Posterior cingulate gyrus (tissue), 11 donors: ENCODE data around the gene ZFX.
A peak's percentile ranks its signal among the peaks of the same experiment; 100 is the strongest.
"Not testable (repeated sequence)": the region's sequence is repeated elsewhere in the genome, so short reads cannot be mapped to it uniquely, and the experiment has no call there.

Experiments
- DNase-seq, 10 donors: peaks; one replicate each; pipeline versions ENCODE4 v3.0.0 to v3.0.0-alpha.2; 2020 to 2021; ENCODE audit warnings: mixed read lengths in 3 of 10
- intact Hi-C: fragments of 100-400 bp; cut with DNase I; formaldehyde crosslinking; loops from one replicate; pipeline ENCODE4 v1.15.1; 2023

The ZFX gene

DNA sequence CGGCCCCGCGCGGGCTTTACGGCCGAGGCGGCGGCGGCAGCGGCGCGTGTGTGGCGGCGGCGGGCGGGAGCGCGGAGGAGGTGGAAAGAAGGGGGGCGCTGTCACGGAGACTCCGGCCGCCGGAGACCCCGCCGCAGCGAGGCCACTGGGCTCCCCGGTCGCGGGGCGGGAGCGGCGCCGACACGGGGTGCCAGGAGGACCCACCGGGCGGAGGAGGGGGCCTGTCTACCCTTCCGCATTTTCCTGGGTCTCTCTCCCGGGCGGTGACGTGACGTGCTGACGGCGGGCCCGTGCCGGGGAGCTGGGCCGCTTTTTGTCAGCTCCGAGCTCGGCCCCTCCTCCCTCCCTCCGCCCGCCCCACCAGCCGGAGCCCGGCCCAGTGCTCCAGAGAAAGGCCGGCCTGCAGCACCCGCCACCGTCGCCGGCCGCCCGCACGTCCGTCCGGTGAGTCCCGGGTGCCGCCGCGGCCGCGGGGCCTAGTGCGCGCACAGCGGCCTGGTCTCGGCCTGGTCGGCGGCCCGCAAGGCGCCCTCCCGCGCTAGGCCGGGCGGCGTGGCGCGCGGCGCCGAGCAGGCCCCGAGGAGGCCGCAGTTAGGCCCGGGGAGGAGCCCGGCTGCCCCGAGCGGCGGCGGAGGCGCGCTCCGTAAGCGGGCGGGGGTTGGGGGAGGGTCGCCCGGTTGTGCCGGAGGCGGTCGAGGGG, at the start of gene ZFX:
Gene ZFX, plus strand, starts transcription at position 379 of the 700 bp plus-strand sequence. CDS start 23,014 bp downstream, outside the sequence.
- intact Hi-C loops: loop anchor here (1.0 to 10.0 kb wide), 3 partner anchors 55 to 95 kb away; partner anchors contain the start of gene EIF2S3

DNA sequence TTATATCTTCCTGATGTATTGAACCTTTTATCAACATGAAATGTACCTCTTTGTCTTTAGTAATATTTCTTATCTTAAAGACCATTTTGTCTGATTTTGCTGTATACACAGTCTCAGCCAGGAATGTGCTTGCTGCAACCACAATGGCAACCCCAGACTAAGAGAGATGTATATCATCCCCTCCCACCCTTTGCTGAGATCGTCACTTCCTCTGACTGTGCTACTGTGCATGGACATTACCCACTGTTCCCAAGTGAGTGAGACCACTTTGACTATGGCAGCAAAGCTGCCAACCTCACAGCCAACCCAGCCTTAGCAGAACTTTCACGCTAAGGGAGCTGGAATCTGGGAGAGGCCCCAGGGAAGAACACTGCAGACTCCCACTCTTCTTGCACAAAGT, 48.8 kb upstream of the ZFX start:
- DNase-seq: no peak
- intact Hi-C loops: no loop called here

More for the DNA sequence above, at the start of gene ZFX:
- DNase-seq: peak in 9 of 10 donors; percentile 21 to 90 (median 48)

DNA sequence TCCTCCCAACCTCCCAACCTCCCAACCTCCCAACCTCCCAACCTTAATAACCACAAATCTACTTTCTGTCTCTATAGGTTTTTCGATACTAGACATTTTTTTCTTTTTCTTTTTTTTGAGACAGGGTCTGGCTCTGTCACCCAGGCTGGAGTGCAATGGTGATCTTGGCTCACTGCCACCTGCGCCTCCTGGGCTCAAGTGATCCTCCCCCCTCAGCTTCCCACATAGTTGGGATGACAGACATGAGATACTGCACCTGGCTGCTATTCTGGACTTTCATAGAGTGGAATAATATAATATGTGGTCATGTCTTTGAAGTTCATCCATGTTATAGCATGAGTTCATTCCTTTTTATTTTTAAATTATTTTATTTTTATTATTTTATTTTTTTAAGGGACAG, 39.5 kb upstream of the ZFX start:
- no peak for DNase-seq

DNA sequence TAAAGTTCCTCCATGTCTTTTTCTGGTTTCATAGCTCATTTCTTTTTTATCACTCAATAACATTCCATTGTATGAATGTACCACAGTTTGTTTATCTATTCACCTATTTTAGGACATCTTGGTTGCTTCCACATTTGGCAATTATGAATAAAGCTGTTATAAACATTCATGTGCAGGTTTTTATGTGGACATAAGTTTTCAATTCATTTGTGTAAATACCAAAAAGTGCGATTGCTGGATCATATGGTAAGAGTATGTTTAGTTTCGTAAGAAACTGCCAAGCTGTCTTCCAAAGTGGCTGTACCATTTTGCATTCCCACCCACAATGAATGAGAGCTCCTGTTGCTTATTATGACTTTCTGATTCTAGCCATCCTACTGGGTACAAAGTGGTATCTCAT, 36.3 kb upstream of the ZFX start:
- no peak for DNase-seq
- intact Hi-C loops: no loop called here

More for the DNA sequence above, 39.5 kb upstream of the ZFX start:
- intact Hi-C loops: no loop called here

DNA sequence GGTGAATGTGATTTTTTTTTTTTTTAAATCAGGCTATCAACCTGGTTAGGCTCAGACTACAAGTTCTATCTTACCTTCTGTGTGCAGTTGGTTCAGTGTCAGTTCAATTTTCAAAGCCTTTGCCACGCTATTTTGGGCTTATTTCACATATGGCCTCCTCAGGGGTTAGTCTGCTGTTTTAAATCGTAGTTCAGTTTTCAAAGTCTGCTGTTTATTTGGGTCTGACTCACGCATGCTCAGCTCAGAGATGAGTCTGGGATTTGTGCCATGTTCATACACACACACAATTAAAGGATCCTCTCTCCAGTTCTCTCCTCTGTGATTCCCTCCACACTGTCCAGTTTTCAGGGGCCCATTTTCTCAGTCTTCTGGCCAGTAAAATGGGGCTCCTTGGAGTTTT, 32.3 kb upstream of the ZFX start:
- DNase-seq: peak in 4 of 10 donors; percentile 13 to 42 (median 24)
- intact Hi-C loops: no loop called here

DNA sequence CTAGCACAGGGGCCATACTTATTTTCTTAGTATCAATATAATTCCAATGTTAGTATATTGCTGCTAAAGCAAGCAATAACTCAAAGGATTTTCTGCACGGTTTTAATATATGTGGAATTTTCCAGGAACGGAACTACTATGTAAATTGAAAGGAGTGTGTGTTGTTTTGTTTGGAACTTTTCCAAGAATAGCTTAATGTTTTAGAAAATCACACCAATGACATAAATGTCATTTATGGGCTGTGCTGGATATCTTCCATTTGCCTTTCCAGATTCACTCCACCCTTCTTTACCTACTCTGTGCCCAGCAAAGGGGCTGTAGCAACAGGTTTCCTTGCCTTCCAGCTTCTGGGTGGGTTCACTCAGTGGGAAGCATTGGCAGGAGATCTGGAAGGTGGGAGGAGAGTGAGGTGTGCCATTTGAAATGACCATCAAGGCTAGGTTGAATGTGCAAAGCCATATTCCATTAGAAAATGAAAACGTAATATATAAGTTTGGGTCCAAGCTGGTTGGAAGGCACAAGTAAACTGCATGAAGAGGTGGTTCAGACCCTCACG, 25.2 kb upstream of the ZFX start:
- intact Hi-C loops: no loop called here
- DNase-seq: no peak

DNA sequence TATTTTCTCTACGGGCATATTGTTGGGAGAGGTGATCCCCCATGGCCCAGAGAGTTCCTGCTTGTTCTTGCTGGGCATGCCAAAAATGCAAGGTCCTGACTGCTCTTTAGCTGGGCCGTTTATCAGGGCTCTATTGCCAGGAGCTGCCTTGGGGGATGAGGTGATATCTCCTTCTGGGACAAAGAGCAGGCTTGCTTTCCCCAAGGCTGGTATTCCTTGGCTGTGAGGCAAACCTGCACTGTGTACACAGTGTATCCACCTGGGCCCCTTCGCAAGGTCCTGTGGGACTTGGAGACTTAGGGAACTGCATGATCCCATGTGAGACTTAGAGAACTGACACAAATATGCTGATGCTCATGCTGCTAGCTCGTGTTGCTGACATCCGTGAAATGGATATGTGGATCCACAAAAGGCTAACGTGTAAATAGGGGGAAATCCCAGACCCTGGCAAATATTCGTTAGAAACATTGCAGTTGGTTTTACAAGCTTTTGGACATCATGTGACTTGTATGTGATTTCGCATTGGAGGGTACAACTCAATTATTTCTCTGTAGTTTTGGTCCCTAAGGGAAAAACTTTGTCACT, 24.4 kb upstream of the ZFX start:
- intact Hi-C loops: no loop called here

DNA sequence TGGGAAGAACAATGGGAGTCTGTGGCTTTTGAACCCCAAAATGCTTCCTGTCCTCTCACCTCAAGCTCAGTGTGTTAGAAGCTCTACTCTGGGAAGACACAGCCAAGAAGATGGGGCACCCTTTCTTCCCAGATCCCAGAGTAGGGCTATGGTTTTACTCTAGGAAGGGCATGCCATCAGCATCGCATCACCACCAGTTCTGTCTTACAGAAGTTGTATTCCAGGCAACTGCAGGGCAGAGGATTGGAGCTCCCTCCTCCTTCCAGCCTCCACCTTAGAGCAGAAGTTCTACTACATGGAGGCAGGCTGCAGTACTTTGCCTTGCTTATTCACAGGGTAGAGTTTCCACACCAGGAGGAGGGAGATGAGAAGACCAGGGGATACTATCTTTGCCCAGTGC, 18.1 kb upstream of the ZFX start:
- intact Hi-C loops: no loop called here
- no peak for DNase-seq

More for the DNA sequence above, 24.4 kb upstream of the ZFX start:
- no peak for DNase-seq

DNA sequence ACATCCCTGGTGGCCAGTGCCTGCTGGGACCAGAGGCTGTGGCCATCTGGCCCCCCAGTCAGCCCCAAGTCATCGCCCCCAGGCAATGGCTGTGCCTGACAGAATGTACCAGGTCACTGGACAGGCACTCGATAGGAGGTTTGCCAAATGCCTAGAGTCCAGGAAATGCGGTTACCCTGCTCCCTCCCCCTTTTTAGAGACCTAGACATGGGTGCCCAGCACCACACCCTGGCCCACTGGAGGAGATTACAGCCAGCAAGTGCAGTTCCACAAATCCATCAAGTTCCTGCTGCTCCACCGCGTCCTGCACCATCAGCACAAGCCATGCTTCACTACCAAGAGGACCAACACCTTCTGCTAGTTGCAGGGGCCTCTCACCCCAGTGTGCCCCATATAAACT, 16.2 kb upstream of the ZFX start:
- no peak for DNase-seq
- intact Hi-C loops: no loop called here

DNA sequence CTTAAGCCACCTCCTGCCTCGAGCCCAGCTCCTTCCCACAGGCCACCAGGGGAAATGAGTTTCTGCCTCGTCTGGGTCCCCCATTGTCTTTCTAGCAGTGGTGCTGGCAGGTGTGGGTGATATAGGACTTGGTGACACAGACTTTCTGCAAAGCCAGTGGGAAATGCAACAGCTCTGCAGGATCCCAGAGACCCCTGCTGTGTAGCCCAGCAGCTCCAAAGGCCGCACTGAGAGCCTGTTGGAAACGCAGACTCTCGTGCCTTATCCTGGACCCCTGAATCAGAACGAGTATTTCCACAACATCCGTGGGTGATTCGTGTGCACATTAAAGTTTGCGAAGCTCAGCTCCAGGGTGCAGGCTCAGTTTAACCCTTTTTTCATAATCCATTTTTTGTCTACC, 13.8 kb upstream of the ZFX start:
- intact Hi-C loops, DNase-seq: not testable (repeated sequence)

DNA sequence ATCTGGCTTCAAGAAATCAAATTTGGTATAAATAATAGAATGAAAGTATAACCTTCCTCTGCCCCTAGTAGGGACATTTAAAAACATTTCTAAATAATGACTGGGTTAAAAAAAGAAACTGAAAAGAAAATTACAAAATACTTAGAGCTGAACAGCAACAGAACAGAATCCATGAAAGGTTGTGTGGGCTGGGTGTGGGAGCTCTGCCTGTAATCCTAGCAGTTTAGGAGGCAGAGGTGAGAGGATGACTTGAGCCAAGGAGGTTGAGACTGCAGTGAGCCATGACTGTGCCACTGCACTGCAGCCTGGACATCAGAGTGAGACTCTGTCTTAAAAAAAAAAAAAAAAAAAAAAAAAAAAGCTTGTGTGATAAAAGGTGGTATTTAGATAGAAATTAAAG, 12.3 kb upstream of the ZFX start:
- DNase-seq: no peak
- intact Hi-C loops: no loop called here

DNA sequence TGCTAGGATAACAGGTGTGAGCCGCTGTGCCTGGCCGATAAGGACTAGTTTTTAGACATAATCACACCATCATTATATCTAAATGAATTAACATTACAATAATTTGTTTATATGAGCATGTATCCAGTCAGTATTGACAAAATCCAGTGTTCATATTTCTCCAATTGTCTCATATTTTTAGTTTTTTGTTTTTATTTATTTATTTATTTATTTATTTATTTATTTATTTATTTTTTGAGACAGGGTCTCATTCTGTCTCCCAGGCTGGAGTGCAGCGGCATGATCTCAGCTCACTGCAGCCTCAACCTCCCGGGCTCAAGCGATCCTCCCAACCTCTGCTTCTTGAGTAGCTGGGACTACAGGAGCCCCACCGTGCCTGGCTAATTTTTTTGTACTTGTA, 5.5 kb upstream of the ZFX start:
- intact Hi-C loops, DNase-seq: not testable (repeated sequence)

DNA sequence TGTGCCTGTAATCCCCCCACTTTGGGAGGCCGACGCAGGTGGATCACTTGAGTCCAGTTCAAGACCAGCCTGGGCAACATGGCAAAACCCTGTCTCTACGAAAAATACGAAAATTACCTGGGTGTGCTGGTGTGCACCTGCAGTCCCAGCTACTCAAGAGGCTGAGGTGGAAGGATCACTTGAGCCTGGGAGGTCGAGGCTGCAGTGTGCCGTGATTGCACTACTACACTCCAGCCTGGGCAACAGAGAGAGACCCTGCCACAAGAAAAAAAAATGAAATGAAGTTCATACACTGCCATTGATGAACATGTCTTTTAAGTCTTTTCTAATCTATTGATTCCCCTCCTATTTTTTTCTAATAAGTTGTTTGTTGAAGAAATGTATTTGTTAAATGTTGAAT, 5.0 kb upstream of the ZFX start:
- no peak for DNase-seq
- intact Hi-C loops: no loop called here

DNA sequence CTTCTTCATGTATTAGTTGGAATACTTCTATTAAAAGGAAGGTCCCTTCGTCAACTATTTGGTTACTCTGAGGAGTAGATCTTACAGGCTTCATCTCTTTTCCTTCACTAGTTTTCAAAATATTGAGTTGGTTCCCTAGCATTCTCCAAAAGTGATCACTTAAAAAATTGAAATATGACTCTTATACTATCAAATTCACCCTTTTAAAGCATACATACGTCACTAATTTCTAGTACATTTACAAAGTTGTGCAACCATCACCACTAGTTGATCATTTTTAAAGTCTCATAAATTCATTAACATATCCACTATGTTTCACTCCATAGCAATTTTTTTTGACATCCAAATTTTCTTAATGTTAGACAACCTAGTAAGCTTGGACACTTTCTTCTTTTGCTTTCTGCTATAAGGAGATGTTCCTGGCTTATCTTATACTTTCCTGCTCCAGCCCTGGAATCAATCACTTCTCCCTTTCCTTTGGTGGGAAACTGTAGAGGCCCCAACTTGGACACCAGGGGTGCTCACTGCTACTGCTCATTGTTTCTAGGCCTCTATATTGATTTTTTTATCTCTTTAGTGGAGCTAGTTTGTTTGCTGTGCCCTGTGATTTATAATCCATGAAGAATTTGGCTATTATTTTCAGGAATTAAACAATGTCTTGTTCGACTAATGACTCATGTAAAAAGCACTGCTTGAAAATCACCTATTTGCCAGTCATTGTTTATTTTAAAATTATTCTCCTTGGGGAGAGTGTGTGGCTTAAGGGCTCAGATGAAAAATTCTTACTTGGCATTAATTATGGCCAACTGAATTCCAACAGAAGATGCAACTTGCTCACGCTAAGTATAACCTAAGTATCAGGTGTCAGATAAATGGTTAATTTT, 4.0 kb upstream of the ZFX start:
- no peak for DNase-seq
- intact Hi-C loops: no loop called here

DNA sequence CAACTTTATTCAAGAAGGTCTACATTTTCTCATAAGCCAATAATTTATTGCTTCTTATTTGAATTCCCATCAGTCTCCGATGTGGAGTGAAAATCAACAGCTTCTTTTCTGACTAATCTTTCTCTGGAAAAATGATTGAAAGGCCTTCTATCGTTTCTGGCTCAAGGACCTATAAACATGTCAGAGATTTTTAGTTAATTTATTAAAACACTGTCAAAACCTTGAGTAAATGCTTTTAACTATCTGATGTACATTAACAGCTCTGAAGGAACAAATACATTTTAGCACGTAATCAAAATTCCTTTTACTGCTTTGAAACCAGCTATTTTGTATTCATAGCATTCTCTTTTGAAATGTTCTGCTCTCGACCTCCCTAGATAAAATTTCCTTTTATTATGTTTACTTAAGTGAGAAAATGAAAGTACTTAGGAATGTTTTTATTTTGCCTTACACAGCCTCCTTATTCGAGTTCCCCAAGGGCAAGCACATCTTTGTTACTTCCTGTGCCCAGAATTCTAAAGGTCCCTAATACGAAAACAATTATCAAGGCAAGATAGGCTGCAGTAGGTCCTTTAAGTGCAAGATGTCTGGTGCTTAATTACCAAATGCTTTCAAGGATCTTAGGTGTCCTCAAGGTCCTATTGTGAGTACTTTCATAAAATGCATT, 3.1 kb upstream of the ZFX start:
- no peak for DNase-seq
- intact Hi-C loops: no loop called here

DNA sequence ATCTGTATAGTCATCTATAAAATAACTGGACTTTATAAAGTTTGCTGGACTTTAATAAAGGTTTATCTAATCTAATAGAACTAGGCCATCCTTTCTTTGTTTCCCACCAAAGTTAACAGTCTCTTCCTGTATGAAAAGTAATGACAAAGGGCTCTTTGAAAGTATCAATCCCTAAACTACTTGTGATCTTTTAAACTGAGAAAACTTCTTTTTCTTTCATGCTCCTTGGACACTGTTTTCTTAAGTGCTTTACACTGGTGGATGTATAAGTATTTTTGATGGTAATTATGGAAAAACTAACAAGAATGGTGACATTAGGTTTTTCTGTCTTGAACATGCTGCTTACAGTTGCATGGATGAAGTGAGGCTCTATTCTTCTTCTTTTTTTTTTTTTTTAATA, 2.4 kb upstream of the ZFX start:
- no peak for DNase-seq
- intact Hi-C loops: no loop called here

DNA sequence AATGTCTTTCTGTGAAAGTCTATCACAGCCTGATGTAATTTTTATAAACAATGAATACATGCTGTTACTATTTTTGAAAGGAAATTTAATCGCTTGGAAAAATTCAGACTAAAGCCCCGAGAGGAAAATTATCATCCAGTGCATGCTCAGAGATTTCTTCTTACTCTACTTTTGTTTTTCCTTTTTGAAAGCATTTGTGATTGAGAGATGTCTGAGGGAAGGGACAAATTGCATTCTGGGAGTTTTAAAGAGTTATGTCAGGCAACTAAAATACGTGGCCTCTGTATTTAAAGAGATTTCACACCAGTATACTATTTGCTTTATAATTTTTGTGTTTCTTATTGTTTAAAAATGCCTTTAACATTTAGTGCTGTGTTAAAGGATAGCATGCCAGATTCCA, 1.4 kb upstream of the ZFX start:
- no peak for DNase-seq
- intact Hi-C loops: no loop called here

DNA sequence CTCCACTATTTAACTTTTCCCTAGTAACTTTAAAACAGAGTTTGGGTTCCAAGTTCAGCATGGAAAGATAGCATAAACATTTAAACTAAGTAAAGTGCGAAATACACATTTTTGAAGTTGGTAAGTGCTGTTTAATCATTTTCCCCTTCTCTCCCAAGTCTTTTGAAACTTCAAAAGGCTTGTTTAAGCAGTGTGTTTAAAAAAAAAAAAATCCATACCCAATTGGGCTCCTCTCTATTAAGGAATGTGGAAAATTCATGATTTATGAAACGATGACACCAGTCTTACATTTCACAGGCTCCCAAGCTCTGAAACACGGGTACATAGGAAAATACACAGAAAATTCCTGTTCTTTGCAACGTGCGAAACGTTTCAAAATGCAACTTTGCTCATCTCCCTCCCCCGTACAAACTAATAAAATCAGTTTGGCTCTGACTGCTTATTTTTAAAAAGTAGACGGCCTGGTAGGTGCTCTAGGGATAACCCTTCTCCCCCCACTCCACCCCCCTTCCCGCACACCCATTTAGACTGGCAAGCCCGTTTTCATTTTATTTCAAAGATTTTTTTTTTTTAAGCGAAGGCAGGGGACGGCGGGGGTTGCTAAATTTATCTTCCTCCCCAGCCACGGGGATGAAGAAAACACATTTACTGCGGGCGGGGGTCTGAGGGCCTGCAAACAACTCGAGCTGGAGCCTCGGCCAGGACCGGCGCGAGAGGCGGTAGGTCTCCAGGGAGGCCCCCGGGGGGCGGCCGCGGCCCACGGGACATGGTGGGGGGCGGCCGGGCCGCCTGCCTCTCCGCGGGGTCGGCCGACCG, 786 bp upstream of the ZFX start:
- peak in 3 of 10 donors; percentile 5 to 92 (median 39) for DNase-seq
- intact Hi-C loops: no loop called here

DNA sequence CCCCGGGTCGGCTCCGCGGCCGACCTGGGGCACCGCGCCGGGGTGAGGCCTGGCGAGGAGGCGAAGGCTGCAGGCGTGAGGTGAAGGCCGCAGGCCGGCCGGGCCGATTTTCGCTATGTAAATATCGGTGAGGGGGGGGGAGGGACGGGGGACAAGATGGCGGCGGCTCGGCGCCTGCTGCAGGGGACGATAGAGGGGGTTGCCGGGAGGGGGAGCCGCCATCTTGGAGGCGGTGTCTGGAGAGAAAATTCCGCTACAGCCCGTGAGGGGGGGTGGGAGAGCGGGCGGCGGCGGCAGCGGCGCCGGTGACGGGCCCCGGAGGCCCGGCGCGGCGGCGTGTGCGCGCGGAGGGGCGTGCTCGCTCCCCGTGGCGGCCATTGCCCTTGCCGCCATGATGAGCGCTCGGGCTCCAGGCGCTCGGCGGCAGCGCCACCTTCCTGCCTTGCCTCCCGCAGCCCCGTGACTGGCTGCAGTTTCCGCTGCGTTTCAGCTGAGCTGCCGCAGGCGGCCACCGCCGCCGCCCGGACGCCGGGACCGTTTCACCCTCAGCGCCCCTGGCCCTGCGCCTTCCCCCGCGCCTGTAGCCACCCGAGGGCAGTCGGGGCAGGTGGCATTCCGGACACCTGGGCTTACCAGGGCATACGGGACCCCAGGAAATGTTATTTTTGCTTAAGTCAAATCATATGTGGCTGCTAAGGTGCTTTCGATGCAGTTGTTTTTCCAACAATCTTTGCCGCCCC, 692 bp downstream of the ZFX start:
- peak; percentile 59 to 98 (median 89) for DNase-seq
- intact Hi-C loops: loop anchor here (1.0 to 10.0 kb wide), 3 partner anchors 55 to 96 kb away; partner anchors contain the start of gene EIF2S3
